ENCODE measurements around the gene MED19.

Gene MED19, protein sequence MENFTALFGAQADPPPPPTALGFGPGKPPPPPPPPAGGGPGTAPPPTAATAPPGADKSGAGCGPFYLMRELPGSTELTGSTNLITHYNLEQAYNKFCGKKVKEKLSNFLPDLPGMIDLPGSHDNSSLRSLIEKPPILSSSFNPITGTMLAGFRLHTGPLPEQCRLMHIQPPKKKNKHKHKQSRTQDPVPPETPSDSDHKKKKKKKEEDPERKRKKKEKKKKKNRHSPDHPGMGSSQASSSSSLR

DNA sequence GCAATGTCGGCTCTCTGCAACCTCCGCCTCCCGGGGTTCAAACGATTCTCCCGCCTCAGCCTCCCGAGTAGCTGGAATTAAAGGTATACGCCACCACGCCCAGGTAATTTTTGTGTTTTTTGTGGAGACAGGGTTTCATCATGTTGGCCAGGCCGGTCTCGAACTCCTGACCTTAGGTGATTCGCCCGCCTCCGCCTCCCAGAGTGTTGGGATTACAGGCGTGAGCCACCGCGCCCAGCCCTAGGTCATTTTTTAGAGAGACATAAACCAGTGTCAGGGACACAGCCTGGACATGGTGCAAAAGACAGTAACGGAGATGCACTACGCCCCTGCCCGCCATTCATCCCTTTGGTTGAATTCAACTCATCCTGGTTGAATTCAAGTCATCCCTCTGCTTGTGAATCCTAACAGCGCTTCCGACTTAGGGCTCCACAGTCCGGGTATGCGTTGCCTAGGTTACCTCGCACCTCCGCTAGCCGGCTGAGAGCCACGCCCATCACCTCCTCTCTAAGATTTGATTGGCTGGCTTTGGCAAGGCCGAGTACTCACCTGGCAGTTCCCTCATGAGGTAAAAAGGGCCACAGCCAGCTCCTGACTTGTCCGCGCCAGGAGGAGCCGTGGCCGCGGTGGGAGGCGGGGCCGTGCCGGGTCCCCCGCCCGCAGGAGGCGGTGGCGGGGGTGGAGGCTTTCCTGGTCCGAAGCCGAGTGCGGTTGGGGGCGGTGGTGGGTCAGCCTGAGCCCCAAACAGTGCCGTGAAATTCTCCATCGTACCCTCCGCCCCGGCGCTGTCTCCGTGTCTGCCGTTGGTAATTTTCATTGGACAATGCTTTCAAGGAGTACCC, at the start of gene MED19:
TSS of gene MED19 (minus strand) at position 802 of the 842 bp plus-strand sequence. CDS start at position 766, 36 bp downstream.
- TF ChIP-seq, protein P1, sequence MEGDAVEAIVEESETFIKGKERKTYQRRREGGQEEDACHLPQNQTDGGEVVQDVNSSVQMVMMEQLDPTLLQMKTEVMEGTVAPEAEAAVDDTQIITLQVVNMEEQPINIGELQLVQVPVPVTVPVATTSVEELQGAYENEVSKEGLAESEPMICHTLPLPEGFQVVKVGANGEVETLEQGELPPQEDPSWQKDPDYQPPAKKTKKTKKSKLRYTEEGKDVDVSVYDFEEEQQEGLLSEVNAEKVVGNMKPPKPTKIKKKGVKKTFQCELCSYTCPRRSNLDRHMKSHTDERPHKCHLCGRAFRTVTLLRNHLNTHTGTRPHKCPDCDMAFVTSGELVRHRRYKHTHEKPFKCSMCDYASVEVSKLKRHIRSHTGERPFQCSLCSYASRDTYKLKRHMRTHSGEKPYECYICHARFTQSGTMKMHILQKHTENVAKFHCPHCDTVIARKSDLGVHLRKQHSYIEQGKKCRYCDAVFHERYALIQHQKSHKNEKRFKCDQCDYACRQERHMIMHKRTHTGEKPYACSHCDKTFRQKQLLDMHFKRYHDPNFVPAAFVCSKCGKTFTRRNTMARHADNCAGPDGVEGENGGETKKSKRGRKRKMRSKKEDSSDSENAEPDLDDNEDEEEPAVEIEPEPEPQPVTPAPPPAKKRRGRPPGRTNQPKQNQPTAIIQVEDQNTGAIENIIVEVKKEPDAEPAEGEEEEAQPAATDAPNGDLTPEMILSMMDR (IDR thresholded peaks at IDR 0.05; ENCODE audit: borderline replicate concordance, insufficient read depth, low read depth, low read length), result no peak
- peak within 1 kb of the TSS; percentile 80 for H3K4me3 ChIP-seq (ENCODE audit: low read depth, low read length)

DNA sequence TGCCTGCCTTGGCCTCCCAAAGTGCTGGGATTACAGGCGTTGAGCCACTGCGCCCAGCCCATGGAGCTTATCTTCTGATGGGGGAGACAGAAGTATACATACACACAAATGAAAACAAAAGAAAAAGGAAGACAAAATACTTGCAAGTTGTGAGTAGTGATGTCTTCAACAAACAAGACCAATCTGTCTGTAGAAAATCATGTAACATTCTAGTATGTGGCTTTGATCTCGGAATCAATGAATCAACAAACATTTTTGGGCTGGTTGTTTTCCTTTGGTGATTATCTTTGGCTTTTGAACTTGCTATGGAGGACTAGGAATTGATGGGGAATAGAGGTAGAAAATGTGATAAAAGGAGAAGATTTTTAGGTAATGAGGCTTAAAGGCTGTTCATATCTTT, 46.2 kb upstream of the MED19 start:
- no peak overlapping the region for H3K4me3 ChIP-seq (ENCODE audit: low read depth, low read length)
- TF ChIP-seq, protein P1 (IDR thresholded peaks at IDR 0.05; ENCODE audit: borderline replicate concordance, insufficient read depth, low read depth, low read length), result no peak

DNA sequence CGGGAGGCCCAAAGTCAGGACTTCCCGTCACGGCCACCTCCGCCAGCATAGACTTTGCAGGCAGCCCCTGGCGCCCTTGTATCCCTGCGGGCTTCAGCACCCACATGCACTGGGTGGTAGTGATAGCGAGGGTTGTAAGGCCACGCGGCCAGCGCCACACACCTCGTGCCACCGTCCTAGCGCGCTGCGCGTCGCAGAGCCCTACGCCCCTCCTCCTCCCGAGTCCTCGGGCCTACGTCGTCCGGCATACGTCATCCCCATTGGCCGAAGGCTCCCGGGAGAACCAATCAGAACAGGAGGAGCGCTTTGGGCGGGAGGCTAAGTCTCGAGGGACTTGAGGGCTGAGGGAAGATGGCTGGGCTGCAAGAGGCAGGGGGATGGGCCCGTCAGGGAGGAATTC, 40.9 kb upstream of the MED19 start:
- TF ChIP-seq, protein P1 (IDR thresholded peaks at IDR 0.05; ENCODE audit: borderline replicate concordance, insufficient read depth, low read depth, low read length), result no peak
- no peak overlapping the region for H3K4me3 ChIP-seq (ENCODE audit: low read depth, low read length)

DNA sequence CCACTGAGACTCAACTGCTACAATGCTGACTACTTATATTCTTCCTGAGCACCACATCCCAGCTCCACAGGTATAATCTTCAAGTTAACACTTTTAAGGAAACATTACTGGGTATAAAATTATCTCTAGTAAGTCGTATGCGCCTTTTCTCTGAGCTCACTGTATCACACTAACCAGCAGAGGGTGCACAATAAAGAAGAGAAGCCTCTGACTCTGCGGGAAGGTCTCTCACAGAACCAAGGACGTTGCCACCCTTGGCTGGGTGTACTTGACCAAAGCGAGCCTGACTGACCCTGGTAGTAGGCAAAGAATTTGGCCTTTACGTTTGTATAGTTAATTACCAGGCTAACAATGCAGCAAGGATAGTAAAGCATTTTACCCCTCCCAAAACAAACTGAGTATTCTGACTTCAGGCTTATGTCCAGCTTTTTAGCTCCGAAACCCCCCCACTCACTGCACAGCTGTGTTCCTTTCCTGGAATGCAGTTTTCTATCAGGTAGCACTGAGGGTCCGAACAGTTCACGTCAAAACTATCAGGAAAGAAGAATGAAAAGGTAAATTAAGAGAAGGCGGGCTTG, 39.8 kb upstream of the MED19 start, which contains the start of gene BTBD18:
TSS of gene BTBD18 (minus strand) at position 144 of the 578 bp plus-strand sequence. CDS start 631 bp downstream, outside the sequence.
- no peak within 1 kb of the TSS for H3K4me3 ChIP-seq (ENCODE audit: low read depth, low read length)
- TF ChIP-seq, protein P1 (IDR thresholded peaks at IDR 0.05; ENCODE audit: borderline replicate concordance, insufficient read depth, low read depth, low read length), result peak; percentile 36; the same call in 1 of the 2 replicates

DNA sequence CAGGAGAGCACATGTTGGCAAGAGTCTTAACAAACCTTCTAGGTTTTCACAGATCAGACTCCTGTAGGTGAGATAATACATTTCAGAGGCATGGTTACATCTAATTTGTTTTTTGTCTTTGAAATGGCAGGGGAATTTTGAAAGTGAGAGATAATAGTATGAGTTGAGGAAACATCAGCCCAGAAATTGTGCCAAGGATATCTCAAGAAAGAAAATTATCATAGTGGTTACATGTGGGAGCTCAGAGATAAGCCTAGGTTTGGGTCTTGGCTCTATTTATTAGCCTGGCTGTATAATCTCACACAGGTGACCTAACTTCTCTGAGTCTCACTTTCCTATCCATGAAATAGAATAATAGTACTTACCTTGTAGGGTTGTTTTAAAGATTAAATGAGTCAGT, 39.2 kb upstream of the MED19 start:
- TF ChIP-seq, protein P1 (IDR thresholded peaks at IDR 0.05; ENCODE audit: borderline replicate concordance, insufficient read depth, low read depth, low read length), result no peak
- no peak overlapping the region for H3K4me3 ChIP-seq (ENCODE audit: low read depth, low read length)

DNA sequence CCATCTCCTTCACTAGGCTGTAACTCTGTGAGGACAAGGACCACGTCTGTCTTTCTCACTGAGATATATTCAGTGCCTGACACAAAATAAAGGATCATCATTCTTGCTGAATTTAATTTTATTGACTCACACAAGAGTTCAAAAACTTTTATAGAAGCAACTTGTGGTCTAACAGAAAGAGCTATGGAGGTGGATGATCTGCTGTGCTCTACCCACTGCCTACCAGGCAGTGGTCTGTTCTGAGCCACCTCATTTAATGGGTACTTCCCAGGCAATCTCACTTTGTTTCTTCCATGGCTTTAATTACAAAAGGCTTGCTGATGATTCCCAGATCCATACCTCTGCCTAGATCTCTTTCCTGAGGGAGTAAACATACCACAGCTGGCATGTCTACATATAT, 34.9 kb upstream of the MED19 start:
- TF ChIP-seq, protein P1 (IDR thresholded peaks at IDR 0.05; ENCODE audit: borderline replicate concordance, insufficient read depth, low read depth, low read length), result no peak
- H3K4me3 ChIP-seq (ENCODE audit: low read depth, low read length), result no peak overlapping the region
